HFF-Myc (cell line): ENCODE data around the gene TADA1.

Experiments
- DNase-seq: peaks from one replicate; pipeline ENCODE4 v3.0.0-alpha.2; 2011; ENCODE audit warnings: low read depth; ENCODE audit errors: extremely low read depth
- H3K4me3 ChIP-seq: replicated peaks from 2 replicates; pipeline ENCODE4 v1.5.1; 2011; ENCODE audit warnings: low read depth, mild to moderate bottlenecking, control low read depth, low read length
- CTCF ChIP-seq: IDR thresholded peaks from 2 replicates; pipeline ENCODE4 v1.5.1; 2012; ENCODE audit warnings: mild to moderate bottlenecking, low read depth, low read length, control low read depth; ENCODE audit errors: missing control alignments

The TADA1 gene

GRCh38 chr1:166868639-166869038, 7.4 kb downstream of the TADA1 start:
- TF ChIP-seq CTCF: no peak
- no peak overlapping the region for H3K4me3 ChIP-seq
- DNase-seq: no peak

- TF ChIP-seq CTCF: no peak
- no peak for DNase-seq
- H3K4me3 ChIP-seq: no peak overlapping the region
Observed at GRCh38 chr1:166865926-166866325, 10.1 kb downstream of the TADA1 start.

GRCh38 chr1:166859597-166859996, 16.5 kb downstream of the TADA1 start:
- no peak for DNase-seq
- no peak for TF ChIP-seq CTCF
- no peak overlapping the region for H3K4me3 ChIP-seq

DNA sequence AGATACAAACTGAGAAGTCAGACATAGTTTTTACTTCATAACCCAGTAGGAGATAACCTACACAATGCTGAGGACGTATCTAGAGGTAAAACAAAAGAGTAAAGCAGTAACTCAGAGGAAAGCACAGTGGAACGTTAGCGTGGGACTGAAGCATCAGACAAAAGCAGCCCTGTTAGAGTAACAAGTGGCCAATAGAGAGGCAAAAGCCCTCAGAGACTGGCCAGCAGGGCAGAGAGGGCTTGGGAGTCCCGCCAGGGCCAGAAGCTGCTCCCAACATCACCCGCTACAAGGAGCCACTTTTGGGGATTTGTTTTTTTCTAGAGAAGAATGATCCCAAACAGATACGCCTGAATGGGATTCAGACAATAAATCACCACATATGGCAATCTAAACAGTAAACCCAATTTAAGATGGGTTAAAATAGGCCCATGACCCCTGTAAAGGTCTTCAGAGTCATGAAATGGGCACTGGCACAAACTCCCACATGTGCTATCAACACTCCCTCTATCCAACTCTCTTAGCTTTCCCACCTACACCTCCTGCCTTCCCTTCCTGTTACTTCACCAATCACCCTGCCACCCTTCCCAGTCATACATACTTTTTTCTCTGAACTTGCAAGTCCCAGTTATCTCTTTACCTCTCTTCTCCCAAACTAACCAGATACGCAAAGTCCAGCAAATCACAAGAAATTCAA, 17.2 kb downstream of the TADA1 start:
- no peak overlapping the region for H3K4me3 ChIP-seq
- no peak for DNase-seq
- no peak for TF ChIP-seq CTCF

GRCh38 chr1:166857995-166858394, 18.1 kb downstream of the TADA1 start:
- no peak for DNase-seq
- H3K4me3 ChIP-seq: no peak overlapping the region
- no peak for TF ChIP-seq CTCF

DNA sequence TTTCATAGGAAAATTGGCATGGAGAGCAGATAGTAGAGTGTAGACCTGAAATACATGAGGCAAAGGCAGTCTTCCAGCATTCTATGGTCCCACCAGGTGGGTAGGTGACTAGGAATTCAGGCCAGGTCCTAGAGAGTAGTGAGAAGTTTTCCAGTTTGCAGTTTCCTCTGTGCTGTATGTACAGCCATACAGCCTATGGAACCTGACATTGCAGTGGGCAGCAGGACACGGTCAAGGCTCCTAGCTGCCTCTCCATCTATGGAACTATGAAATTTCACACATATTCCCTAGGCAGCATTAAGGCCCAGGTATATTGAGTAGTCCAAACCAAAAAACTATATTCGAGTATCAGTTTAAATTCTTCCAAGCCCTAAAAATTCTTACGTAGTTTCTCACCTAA, 20.5 kb downstream of the TADA1 start:
- no peak for TF ChIP-seq CTCF
- no peak for DNase-seq

DNA sequence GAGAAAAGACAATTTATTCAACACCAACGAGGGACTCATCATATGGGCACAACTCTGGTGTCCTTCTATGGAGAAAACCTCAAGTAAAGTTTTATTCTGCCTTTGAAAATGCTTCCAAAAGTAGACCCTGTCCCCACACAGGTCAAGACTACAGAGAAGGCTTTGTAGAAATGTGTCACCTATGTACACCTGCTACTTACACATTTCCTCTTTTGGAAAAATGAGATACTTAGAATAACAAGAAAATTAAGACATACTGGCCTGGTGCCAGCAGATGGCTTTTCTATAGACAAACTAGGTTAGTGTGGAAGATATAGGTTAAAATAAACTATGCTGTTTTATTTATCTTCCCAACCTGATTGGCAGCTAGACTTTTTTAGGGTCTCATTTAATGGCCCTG, 23.1 kb downstream of the TADA1 start:
- TF ChIP-seq CTCF: no peak
- DNase-seq: no peak
- H3K4me3 ChIP-seq: no peak overlapping the region

More for the DNA sequence above, 20.5 kb downstream of the TADA1 start:
- H3K4me3 ChIP-seq: no peak overlapping the region
